Epithelial cell of esophagus (primary cell): ENCODE measurements around the gene ZFP28.

Experiments
- DNase-seq: peaks from one replicate; pipeline ENCODE4 v3.0.0; 2010; ENCODE audit warnings: low read depth
- H3K4me3 ChIP-seq: 2 replicates; pipeline ENCODE4 v1.5.1; 2011; ENCODE audit warnings: mild to moderate bottlenecking, low read length, control low read depth
- CTCF ChIP-seq: IDR thresholded peaks from 2 replicates; pipeline ENCODE4 v1.5.1; 2011; ENCODE audit warnings: low read depth, mild to moderate bottlenecking, low read length, control low read depth, inconsistent platforms; ENCODE audit not compliant: insufficient read depth; ENCODE audit errors: missing control alignments

ZFP28 gene

GRCh38 chr19:56567274-56568120 is 28.7 kb downstream of the ZFP28 start, which contains the start of gene ZNF470:
Gene ZNF470, plus strand, starts transcription at chr19:56567468. Its CDS starts 2,844 bp downstream, at chr19:56570312.
- DNase-seq = peak; percentile 95
- TF ChIP-seq CTCF = no peak
- peak within 1 kb of the TSS; percentile 99 for H3K4me3 ChIP-seq

DNA sequence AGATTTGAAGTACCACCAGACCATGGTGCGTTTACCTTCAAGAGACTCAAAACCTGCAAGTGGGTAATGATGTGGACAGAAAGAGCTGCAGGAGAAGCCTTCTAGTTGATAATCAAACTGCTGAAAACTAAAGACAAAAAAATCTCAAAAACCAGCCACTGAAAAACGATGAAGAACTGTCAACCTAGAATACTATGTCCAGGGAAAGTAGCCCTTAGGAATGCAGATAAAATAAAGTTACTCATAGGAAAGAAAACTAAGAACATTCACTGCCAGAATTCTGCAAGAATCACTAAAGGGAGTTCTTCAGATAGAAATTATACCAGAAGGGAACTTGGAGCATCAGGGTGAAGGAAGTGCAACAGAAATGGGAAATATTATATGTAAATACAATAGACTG is 33.8 kb downstream of the ZFP28 start:
- no peak for TF ChIP-seq CTCF
- no peak for DNase-seq
- H3K4me3 ChIP-seq = no peak overlapping the region

GRCh38 chr19:56573914-56574313 is 35.2 kb downstream of the ZFP28 start:
- no peak for TF ChIP-seq CTCF
- no peak overlapping the region for H3K4me3 ChIP-seq
- no peak for DNase-seq

DNA sequence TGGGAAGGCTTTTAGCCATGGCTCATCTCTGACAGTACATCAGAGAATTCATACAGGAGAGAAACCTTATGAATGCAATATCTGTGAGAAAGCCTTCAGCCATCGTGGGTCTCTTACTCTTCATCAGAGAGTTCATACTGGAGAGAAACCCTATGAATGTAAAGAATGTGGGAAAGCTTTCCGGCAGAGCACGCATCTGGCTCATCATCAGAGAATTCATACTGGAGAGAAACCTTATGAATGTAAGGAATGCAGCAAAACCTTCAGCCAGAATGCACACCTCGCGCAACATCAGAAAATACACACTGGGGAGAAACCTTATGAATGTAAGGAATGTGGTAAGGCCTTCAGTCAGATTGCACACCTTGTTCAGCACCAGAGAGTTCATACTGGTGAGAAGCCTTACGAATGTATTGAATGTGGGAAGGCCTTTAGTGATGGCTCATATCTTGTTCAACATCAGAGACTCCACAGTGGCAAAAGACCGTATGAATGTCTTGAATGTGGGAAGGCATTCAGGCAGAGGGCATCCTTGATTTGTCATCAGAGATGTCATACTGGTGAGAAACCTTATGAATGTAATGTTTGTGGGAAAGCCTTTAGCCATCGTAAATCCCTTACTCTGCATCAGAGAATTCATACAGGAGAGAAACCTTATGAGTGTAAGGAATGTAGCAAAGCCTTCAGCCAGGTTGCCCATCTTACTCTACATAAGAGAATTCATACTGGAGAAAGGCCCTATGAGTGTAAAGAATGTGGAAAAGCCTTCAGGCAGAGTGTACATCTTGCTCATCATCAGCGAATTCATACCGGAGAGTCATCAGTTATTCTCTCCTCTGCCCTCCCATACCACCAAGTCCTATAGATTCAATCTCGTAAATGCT is 39.2 kb downstream of the ZFP28 start:
- H3K4me3 ChIP-seq = no peak overlapping the region
- DNase-seq = no peak
- TF ChIP-seq CTCF = no peak

GRCh38 chr19:56594446-56594782 is 55.7 kb downstream of the ZFP28 start:
- H3K4me3 ChIP-seq = peak overlapping the region; percentile 92
- no peak for DNase-seq
- TF ChIP-seq CTCF = no peak

DNA sequence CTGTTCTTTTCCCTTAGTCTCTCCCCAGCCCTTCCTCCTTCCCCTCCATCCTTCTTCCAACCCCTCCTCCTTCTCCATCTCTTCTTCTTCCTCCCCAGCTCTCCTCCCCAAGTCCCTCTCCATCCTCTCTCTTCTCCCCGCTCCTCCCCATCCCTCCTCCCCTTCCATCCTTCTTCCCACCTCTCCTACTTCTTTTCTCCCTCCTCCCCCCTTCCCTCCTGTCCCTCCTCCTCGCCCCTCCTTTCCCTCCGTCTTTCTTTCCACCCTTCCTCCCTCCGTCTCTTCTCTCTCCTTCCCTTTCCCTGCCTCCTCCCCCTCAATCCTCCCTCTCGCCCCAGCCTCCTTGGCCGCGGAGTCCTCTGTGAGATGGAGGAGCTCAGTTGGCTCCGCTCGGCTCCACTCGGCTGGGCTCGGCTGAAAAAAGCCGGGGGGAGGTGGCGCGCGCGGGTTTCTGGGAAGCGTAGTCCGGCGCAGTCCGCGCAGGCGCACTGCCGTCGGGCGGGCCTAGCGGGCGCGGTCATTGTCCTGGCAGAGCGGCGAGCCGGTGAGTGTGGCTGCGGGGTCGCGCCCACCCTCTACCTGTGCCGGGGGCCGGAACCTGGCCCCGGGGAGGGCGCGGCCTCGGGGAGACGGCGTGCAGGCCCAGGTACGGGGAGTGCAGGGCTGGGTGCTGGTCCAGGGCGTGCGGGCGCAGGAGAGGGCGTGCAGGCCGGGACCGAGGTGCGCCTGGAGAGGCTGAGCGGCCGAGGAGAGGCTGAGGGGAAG is 56.2 kb downstream of the ZFP28 start, which contains the start of gene ZNF71:
TSS of gene ZNF71 (plus strand) at position 520 of the 765 bp plus-strand sequence. CDS start 6,257 bp downstream, outside the sequence.
- TF ChIP-seq CTCF = no peak
- DNase-seq = peak; percentile 88
- peak within 1 kb of the TSS; percentile 92 for H3K4me3 ChIP-seq
